Neural crest cell (in vitro differentiated cells): Measurements from ENCODE around the gene FAM9C. TPM values are rescaled to one million over a fixed set of nuclear protein-coding genes. Genes with fewer than 3 reads are reported as not detected.

Source experiments
- DNase-seq: peaks from one replicate; pipeline ENCODE4 v3.0.0; 2021; ENCODE audit warnings: low read depth, mixed read lengths, low spot score
- H3K27ac Mint-ChIP-seq: one replicate; pipeline ENCODE4 v1.8.0; 2021; ENCODE audit warnings: mild to moderate bottlenecking, mixed read lengths; ENCODE audit not compliant: unreplicated experiment
- H3K27me3 Mint-ChIP-seq: 2 replicates; pipeline ENCODE4 v1.8.0; 2021; ENCODE audit warnings: low read depth, mild to moderate bottlenecking, mixed read lengths
- H3K36me3 Mint-ChIP-seq: 2 replicates; pipeline ENCODE4 v1.8.0; 2021; ENCODE audit warnings: low read depth, mild to moderate bottlenecking, mixed read lengths
- H3K4me1 Mint-ChIP-seq: 2 replicates; pipeline ENCODE4 v1.8.0; 2021; ENCODE audit warnings: mixed read lengths
- H3K4me3 Mint-ChIP-seq: one replicate; pipeline ENCODE4 v1.8.0; 2021; ENCODE audit warnings: mild to moderate bottlenecking, mixed read lengths
- H3K9me3 Mint-ChIP-seq: 2 replicates; pipeline ENCODE4 v1.8.0; 2021; ENCODE audit warnings: mixed read lengths
- CTCF ChIP-seq: fragments of 200-600 bp; sonication (generic); conservative IDR thresholded peaks from 2 replicates; pipeline ENCODE4 v1.5.0; 2021; ENCODE audit warnings: antibody characterized with exemption, mild to moderate bottlenecking
- total RNA-seq: library from RNA; stranded (reverse); gene quantifications from 2 replicates; pipeline ENCODE4 v1.2.1, GENCODE V29; 2021

FAM9C gene
- total RNA-seq, 1 donor from 2014 or later = 0.07 TPM

GRCh38 chrX:12987340-12987739 is 57.1 kb downstream of the FAM9C start:
- no peak overlapping the region for H3K27ac Mint-ChIP-seq
- no peak overlapping the region for H3K4me3 Mint-ChIP-seq
- H3K4me1 Mint-ChIP-seq = peaks cover 16% of the 10 kb centered on the region
- H3K9me3 Mint-ChIP-seq = peaks cover 25% of the 10 kb centered on the region
- H3K36me3 Mint-ChIP-seq = peaks cover 15% of the 10 kb centered on the region
- no peak for TF ChIP-seq CTCF
- DNase-seq = no peak
- H3K27me3 Mint-ChIP-seq = no peaks in the 10 kb centered on the region

GRCh38 chrX:12986886-12987285 is 57.5 kb downstream of the FAM9C start:
- Mint-ChIP-seq H3K9me3 (peaks cover 25% of the 10 kb centered on the region), H3K27ac (no peak overlapping the region)

DNA sequence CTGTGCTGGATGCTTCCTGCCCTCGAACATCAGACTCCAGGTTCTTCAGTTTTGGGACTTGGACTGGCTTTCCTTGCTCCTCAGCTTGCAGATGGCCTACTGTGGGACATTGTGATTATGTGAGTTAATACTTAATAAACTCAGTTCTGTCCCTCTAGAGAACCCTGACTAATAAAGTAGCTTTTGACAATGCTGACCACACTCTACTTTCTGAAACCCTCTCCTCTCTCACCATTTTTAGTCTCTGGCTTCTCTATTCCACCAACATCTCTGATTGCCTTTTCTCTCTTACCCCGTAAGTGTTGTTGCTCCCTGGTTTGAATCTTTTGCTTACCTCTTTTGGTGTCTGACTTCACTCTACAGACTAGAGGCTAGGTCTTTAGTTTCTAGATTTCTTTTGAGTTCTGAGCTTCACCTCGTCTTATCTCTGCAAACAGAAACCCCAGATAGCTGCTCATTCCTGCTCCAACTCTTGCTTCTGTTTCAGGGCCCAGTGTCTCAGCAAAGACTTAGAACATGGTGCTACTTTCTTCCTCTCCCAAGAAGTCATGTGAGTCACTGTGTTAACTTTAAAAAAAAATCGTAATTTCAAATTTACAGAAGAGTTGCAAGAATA is 58.1 kb downstream of the FAM9C start:
- Mint-ChIP-seq H3K4me3 (no peak overlapping the region), H3K9me3 (peaks cover 26% of the 10 kb centered on the region)
- DNase-seq = no peak

More at GRCh38 chrX:12986886-12987285, 57.5 kb downstream of the FAM9C start:
- H3K4me1 Mint-ChIP-seq = peaks cover 17% of the 10 kb centered on the region
- no peak overlapping the region for H3K4me3 Mint-ChIP-seq
- no peak for DNase-seq
- H3K27me3 Mint-ChIP-seq = no peaks in the 10 kb centered on the region
- H3K36me3 Mint-ChIP-seq = peaks cover 15% of the 10 kb centered on the region
- TF ChIP-seq CTCF = no peak

More for the DNA sequence above, 58.1 kb downstream of the FAM9C start:
- H3K27ac Mint-ChIP-seq = no peak overlapping the region
- no peaks in the 10 kb centered on the region for H3K27me3 Mint-ChIP-seq
- no peak for TF ChIP-seq CTCF
- peaks cover 21% of the 10 kb centered on the region for H3K4me1 Mint-ChIP-seq
- peaks cover 15% of the 10 kb centered on the region for H3K36me3 Mint-ChIP-seq

Other genes with a start within 250 kb of the FAM9C start
- gene TLR7, start 177.5 kb downstream of the FAM9C start, total RNA-seq = not detected in 2 replicates
- gene TLR8, start 138.0 kb downstream of the FAM9C start, total RNA-seq = not detected in 2 replicates
- gene TMSB4X, start 69.5 kb downstream of the FAM9C start, total RNA-seq = 2,548 and 2,664 TPM in 2 replicates